CD8-positive, alpha-beta memory T cell (primary cell): ENCODE data around the gene CALCR. TPM values are rescaled to one million over a fixed set of nuclear protein-coding genes. Genes with fewer than 3 reads are reported as not detected.

Experiments
- CTCF ChIA-PET: fragments of 350-600 bp; sonication (Branson Sonifier 250); formaldehyde crosslinking; loops from one replicate; lab custom pipeline; 2021; ENCODE audit warnings: antibody characterized with exemption; lab: Charles Lee
- POLR2A ChIA-PET: fragments of 350-600 bp; sonication (Branson Sonifier 250); formaldehyde crosslinking; loops from one replicate; lab custom pipeline; 2021; ENCODE audit warnings: antibody characterized with exemption; lab: Charles Lee
- DNase-seq, 5 donors: peaks; one replicate each; pipeline versions ENCODE4 v3.0.0 to v3.0.0-alpha.2; 2020 to 2022; ENCODE audit warnings: mixed read lengths in 1 of 5
- H3K27ac ChIP-seq: one replicate; pipeline ENCODE4 v1.7.0; 2013; ENCODE audit warnings: low read depth, mild to moderate bottlenecking, low read length, moderate library complexity
- H3K27me3 ChIP-seq: 2 replicates; pipeline ENCODE4 v1.7.0; 2013; ENCODE audit warnings: low read length, mild to moderate bottlenecking; ENCODE audit not compliant: insufficient read depth, poor library complexity, severe bottlenecking
- H3K36me3 ChIP-seq: 2 replicates; pipeline ENCODE4 v1.7.0; 2013; ENCODE audit warnings: mild to moderate bottlenecking, low read length, moderate library complexity; ENCODE audit not compliant: insufficient read depth
- H3K4me1 ChIP-seq: 2 replicates; pipeline ENCODE4 v1.7.0; 2013; ENCODE audit warnings: mild to moderate bottlenecking, low read length, moderate library complexity; ENCODE audit not compliant: insufficient read depth
- H3K4me3 ChIP-seq: 2 replicates; pipeline ENCODE4 v1.7.0; 2013; ENCODE audit warnings: mild to moderate bottlenecking, low read length
- H3K9me3 ChIP-seq: 2 replicates; pipeline ENCODE4 v1.7.0; 2013; ENCODE audit warnings: mild to moderate bottlenecking, low read length
- H3K27ac Mint-ChIP-seq, 8 donors: one replicate each; pipeline ENCODE4 v1.8.0; 2020 to 2021; ENCODE audit warnings: mixed read lengths in 8 of 8, mild to moderate bottlenecking in 6 of 8, inconsistent platforms in 3 of 8, moderate library complexity in 3 of 8
- H3K27me3 Mint-ChIP-seq, 2 donors: one replicate each; pipeline ENCODE4 v1.8.0; 2020 to 2021; ENCODE audit warnings: mixed read lengths in 2 of 2, mild to moderate bottlenecking in 1 of 2, moderate library complexity in 1 of 2
- H3K36me3 Mint-ChIP-seq, 3 donors: one replicate each; pipeline ENCODE4 v1.8.0; 2020 to 2021; ENCODE audit warnings: mixed read lengths in 3 of 3, inconsistent platforms in 1 of 3, mild to moderate bottlenecking in 1 of 3
- H3K4me1 Mint-ChIP-seq, 3 donors: one replicate each; pipeline ENCODE4 v1.8.0; 2020 to 2021; ENCODE audit warnings: mixed read lengths in 3 of 3, inconsistent platforms in 1 of 3, mild to moderate bottlenecking in 1 of 3
- H3K4me3 Mint-ChIP-seq, 7 donors: one replicate each; pipeline ENCODE4 v1.8.0; 2020 to 2021; ENCODE audit warnings: mixed read lengths in 7 of 7, mild to moderate bottlenecking in 6 of 7, moderate library complexity in 4 of 7, inconsistent platforms in 2 of 7
- H3K9me3 Mint-ChIP-seq, 5 donors: one replicate each; pipeline ENCODE4 v1.8.0; 2020 to 2022; ENCODE audit warnings: mixed read lengths in 5 of 5, mild to moderate bottlenecking in 3 of 5, moderate library complexity in 2 of 5, inconsistent platforms in 1 of 5
- polyA plus RNA-seq: library from polyadenylated mRNA; unstranded; fragments of 300-500 nt; fragmentation: Illumina TruSeq; gene quantifications from one replicate; pipeline ENCODE4 v1.2.3, GENCODE V29; 2021
- total RNA-seq, 2 experiments: library from RNA; stranded (reverse); gene quantifications; one replicate each; pipeline ENCODE4 v1.2.3, GENCODE V29; 2021

The CALCR gene
- total and polyA plus RNA-seq, 3 experiments from 2014 or later: not detected

GRCh38 chr7:93574269-93574645 is 267 bp downstream of the CALCR start:
- peaks cover 0 to 3% (median 0%) of the 10 kb centered on the region in 5 donors for H3K9me3 Mint-ChIP-seq
- no peak overlapping the region for H3K27ac Mint-ChIP-seq
- H3K27me3 ChIP-seq: no peaks in the 10 kb centered on the region
- H3K27ac ChIP-seq: no peak overlapping the region
- no peaks in the 10 kb centered on the region for H3K9me3 ChIP-seq
- no peak overlapping the region for H3K4me3 ChIP-seq
- no peaks in the 10 kb centered on the region for H3K4me1 ChIP-seq
- H3K4me1 Mint-ChIP-seq: no peaks in the 10 kb centered on the region
- H3K36me3 ChIP-seq: no peaks in the 10 kb centered on the region
- no peak overlapping the region for H3K4me3 Mint-ChIP-seq
- POLR2A ChIA-PET: no interaction called here
- no peaks in the 10 kb centered on the region for H3K36me3 Mint-ChIP-seq
- CTCF ChIA-PET: no interaction called here
- H3K27me3 Mint-ChIP-seq: peaks cover 20 to 36% of the 10 kb centered on the region in 2 donors
- DNase-seq: no peak

- H3K27ac ChIP-seq: no peak overlapping the region
- no peaks in the 10 kb centered on the region for H3K9me3 ChIP-seq
- no peaks in the 10 kb centered on the region for H3K4me1 ChIP-seq
- Mint-ChIP-seq H3K27ac (no peak overlapping the region), H3K4me1 (no peaks in the 10 kb centered on the region), H3K4me3 (no peak overlapping the region), H3K9me3 (peaks cover 0 to 3% (median 0%) of the 10 kb centered on the region in 5 donors), H3K36me3 (no peaks in the 10 kb centered on the region), H3K27me3 (peaks cover 5 to 11% of the 10 kb centered on the region in 2 donors)
- no peak for DNase-seq
- no peak overlapping the region for H3K4me3 ChIP-seq
- ChIA-PET POLR2A (no interaction called here), CTCF (no interaction called here)
- H3K27me3 ChIP-seq: no peaks in the 10 kb centered on the region
- no peaks in the 10 kb centered on the region for H3K36me3 ChIP-seq
Measured at GRCh38 chr7:93569189-93569588, 5.3 kb downstream of the CALCR start.

DNA sequence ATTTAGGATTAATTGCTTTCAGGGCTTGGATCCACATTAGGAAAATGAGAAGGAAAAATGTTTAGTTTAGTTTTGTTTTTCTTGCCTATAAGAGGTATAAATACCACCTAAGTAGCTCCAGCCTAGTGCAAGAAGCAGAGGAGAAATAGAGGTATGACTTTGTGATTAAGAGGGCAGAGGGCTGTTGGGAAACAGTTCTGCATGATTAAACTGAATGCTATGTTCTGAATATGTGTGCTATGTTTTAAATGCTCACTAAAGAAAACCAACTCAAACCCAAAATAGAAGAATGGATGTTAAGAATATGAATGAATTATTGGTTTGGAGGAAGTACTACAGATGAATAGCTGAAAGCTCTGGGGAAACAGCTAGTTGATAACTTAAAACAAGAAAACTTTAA is 7.6 kb downstream of the CALCR start:
- no peaks in the 10 kb centered on the region for H3K27me3 ChIP-seq
- no peaks in the 10 kb centered on the region for H3K9me3 ChIP-seq
- H3K4me3 ChIP-seq: no peak overlapping the region
- no peak overlapping the region for H3K27ac Mint-ChIP-seq
- no peaks in the 10 kb centered on the region for H3K36me3 ChIP-seq
- H3K36me3 Mint-ChIP-seq: no peaks in the 10 kb centered on the region
- no peaks in the 10 kb centered on the region for H3K9me3 Mint-ChIP-seq
- DNase-seq: no peak
- H3K4me1 Mint-ChIP-seq: no peaks in the 10 kb centered on the region
- CTCF ChIA-PET: no interaction called here
- POLR2A ChIA-PET: no interaction called here
- H3K27me3 Mint-ChIP-seq: peaks cover 0 to 2% of the 10 kb centered on the region in 2 donors
- H3K27ac ChIP-seq: no peak overlapping the region
- no peaks in the 10 kb centered on the region for H3K4me1 ChIP-seq
- H3K4me3 Mint-ChIP-seq: no peak overlapping the region

GRCh38 chr7:93563584-93563983 is 10.9 kb downstream of the CALCR start:
- H3K9me3 ChIP-seq: no peaks in the 10 kb centered on the region
- DNase-seq: no peak
- no peaks in the 10 kb centered on the region for H3K36me3 ChIP-seq
- Mint-ChIP-seq H3K4me1 (no peaks in the 10 kb centered on the region), H3K36me3 (no peaks in the 10 kb centered on the region), H3K9me3 (no peaks in the 10 kb centered on the region), H3K27me3 (peaks cover 0 to 7% of the 10 kb centered on the region in 2 donors), H3K4me3 (no peak overlapping the region), H3K27ac (no peak overlapping the region)
- no peaks in the 10 kb centered on the region for H3K27me3 ChIP-seq
- H3K27ac ChIP-seq: no peak overlapping the region
- ChIA-PET CTCF (interaction anchor here (0.8 kb wide), 1 partner anchor 13 kb away, joined by 3 read pairs; no protein-coding TSS in a partner anchor), POLR2A (no interaction called here)
- H3K4me3 ChIP-seq: no peak overlapping the region
- no peaks in the 10 kb centered on the region for H3K4me1 ChIP-seq

- H3K4me3 Mint-ChIP-seq: no peak overlapping the region
- no peak for DNase-seq
- CTCF ChIA-PET: no interaction called here
Measured at GRCh38 chr7:93562936-93563335, 11.6 kb downstream of the CALCR start.

DNA sequence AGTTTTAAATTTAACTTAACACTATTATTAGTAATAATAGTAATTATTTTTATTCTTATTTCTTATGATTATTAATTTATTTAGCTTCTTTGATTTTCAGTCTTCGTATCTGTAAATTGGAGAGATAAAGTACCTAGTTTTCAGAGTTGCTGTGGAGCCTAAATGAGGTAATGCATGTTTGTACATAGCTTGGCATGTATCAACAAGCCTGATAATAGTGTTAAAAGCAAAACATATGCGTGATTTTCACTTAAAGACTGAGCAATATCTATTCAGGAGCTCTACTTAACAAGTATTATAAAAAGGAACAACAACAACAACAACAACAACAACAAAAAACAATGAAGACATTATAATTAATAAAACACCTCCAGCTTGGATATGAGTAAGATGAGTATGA is 12.4 kb downstream of the CALCR start:
- Histone ChIP-seq H3K4me1 (no peaks in the 10 kb centered on the region), H3K36me3 (no peaks in the 10 kb centered on the region), H3K27me3 (no peaks in the 10 kb centered on the region), H3K9me3 (no peaks in the 10 kb centered on the region), H3K27ac (no peak overlapping the region), H3K4me3 (no peak overlapping the region)
- Mint-ChIP-seq H3K27me3 (peaks cover 0 to 7% of the 10 kb centered on the region in 2 donors), H3K36me3 (no peaks in the 10 kb centered on the region), H3K27ac (no peak overlapping the region), H3K4me1 (no peaks in the 10 kb centered on the region), H3K4me3 (no peak overlapping the region), H3K9me3 (no peaks in the 10 kb centered on the region)
- POLR2A ChIA-PET: no interaction called here
- no peak for DNase-seq
- CTCF ChIA-PET: no interaction called here

More at GRCh38 chr7:93562936-93563335, 11.6 kb downstream of the CALCR start:
- Histone ChIP-seq H3K9me3 (no peaks in the 10 kb centered on the region), H3K4me3 (no peak overlapping the region), H3K36me3 (no peaks in the 10 kb centered on the region), H3K27me3 (no peaks in the 10 kb centered on the region), H3K4me1 (no peaks in the 10 kb centered on the region), H3K27ac (no peak overlapping the region)
- POLR2A ChIA-PET: no interaction called here
- no peaks in the 10 kb centered on the region for H3K36me3 Mint-ChIP-seq
- H3K4me1 Mint-ChIP-seq: no peaks in the 10 kb centered on the region
- H3K27me3 Mint-ChIP-seq: peaks cover 0 to 7% of the 10 kb centered on the region in 2 donors
- no peak overlapping the region for H3K27ac Mint-ChIP-seq
- H3K9me3 Mint-ChIP-seq: no peaks in the 10 kb centered on the region

GRCh38 chr7:93559639-93560491 is 14.7 kb downstream of the CALCR start:
- no peaks in the 10 kb centered on the region for H3K36me3 ChIP-seq
- no peak overlapping the region for H3K27ac ChIP-seq
- no peaks in the 10 kb centered on the region for H3K9me3 Mint-ChIP-seq
- no peak overlapping the region for H3K4me3 ChIP-seq
- peaks cover 0 to 7% of the 10 kb centered on the region in 2 donors for H3K27me3 Mint-ChIP-seq
- no peaks in the 10 kb centered on the region for H3K4me1 Mint-ChIP-seq
- H3K9me3 ChIP-seq: no peaks in the 10 kb centered on the region
- ChIA-PET CTCF (no interaction called here), POLR2A (no interaction called here)
- no peak overlapping the region for H3K27ac Mint-ChIP-seq
- DNase-seq: no peak
- H3K36me3 Mint-ChIP-seq: no peaks in the 10 kb centered on the region
- no peaks in the 10 kb centered on the region for H3K27me3 ChIP-seq
- no peaks in the 10 kb centered on the region for H3K4me1 ChIP-seq
- H3K4me3 Mint-ChIP-seq: no peak overlapping the region

DNA sequence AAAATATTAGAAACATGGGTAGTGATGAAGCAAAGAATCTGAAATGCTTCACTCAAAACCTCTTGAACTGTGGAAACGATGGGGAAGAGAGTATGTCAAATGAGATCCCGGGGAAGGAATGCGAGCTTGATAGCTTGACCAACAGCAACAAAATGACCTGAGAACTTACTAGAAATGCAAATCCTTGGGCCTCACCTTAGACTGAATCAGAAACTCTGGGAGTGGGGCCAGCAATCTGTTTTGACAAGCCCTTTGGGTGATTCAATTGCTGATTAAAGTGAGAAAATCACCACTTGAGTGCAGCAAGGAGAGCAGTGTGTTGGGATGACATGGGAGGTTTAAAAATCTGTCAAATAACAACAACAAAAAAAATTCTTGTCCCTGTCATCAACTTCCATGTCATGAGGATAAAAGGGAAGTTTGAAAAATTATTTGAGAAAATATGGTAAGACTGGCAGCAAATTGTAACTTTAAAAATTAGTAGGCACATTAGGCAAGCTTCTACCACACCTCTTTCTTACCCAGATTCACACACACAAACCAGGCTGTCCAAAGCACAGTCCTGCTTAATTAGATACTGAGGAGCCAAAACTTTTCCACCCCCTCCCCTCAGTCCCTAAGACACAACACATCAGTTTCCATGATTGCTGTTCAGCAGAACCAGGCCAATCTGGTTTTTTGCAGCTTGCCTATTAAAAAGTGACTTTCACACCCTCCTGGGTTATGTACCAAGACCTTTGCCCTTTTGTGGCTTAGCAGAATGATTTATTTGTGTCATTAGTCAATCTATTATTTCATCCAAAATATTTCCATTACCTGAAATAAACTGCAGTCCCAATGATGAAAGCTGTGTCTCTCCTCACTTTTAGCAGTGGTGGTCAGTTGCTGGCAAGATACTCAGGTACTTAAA is 15.6 kb downstream of the CALCR start:
- POLR2A ChIA-PET: no interaction called here
- Histone ChIP-seq H3K27ac (no peak overlapping the region), H3K27me3 (no peaks in the 10 kb centered on the region), H3K9me3 (no peaks in the 10 kb centered on the region), H3K36me3 (no peaks in the 10 kb centered on the region), H3K4me3 (no peak overlapping the region), H3K4me1 (no peaks in the 10 kb centered on the region)
- CTCF ChIA-PET: no interaction called here
- H3K27ac Mint-ChIP-seq: no peak overlapping the region
- DNase-seq: no peak
- H3K9me3 Mint-ChIP-seq: no peaks in the 10 kb centered on the region
- H3K36me3 Mint-ChIP-seq: no peaks in the 10 kb centered on the region
- no peaks in the 10 kb centered on the region for H3K4me1 Mint-ChIP-seq
- H3K27me3 Mint-ChIP-seq: peaks cover 0 to 7% of the 10 kb centered on the region in 2 donors
- no peak overlapping the region for H3K4me3 Mint-ChIP-seq
